Prostate gland (tissue), 2 donors: ENCODE results near the gene DUS4L.

ENCODE experiments used
- POLR2AphosphoS5 ChIP-seq: sonication (generic); formaldehyde crosslinking; IDR thresholded peaks from one replicate; pipeline ENCODE4 v1.6.1; 2017; ENCODE audit warnings: antibody characterized with exemption
- TF ChIP-seq, protein P1 (sequence below), 4 experiments: fragments of 200-600 bp in 2 of 4; fragments of 450-650 bp in 2 of 4; sonication (generic) in 2 of 4; IDR thresholded peaks; 1 replicate in 3 of 4; 2 replicates in 1 of 4; pipeline ENCODE4 v1.5.1; 2016 to 2019; ENCODE audit warnings: antibody characterized with exemption in 4 of 4, mild to moderate bottlenecking in 2 of 4, moderate library complexity in 2 of 4

DNA sequence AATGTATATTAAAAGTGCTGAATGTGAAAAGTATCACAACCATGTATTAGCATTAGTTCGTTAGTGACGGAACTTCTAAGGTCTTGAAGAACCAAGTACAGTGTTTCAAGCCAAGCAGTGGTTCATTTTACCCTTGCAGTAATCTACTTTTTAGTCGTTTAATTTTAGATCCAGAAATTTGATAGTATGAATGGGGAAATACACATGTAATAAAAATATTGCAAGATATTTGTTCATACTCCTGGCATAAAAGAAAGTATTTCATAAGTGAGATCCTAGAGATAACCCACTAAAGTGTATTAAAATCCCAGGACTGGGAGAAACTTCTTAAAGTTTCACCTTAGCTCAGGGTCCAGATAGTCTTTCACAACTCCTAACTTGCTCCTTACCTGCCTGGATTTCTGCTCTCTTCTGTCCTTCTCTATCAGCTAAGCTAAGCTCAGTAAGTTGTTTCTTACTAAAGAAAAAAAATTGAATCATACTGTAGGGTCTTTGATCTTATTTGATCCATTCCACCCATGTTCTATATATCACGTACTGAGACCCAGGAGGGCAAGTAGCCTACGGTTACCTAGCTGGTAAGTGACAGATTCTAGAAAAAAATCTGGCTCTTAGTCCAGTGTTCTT is 17.7 kb downstream of the DUS4L start:
- no peak for TF ChIP-seq POLR2AphosphoS5
- TF ChIP-seq, protein P1, sequence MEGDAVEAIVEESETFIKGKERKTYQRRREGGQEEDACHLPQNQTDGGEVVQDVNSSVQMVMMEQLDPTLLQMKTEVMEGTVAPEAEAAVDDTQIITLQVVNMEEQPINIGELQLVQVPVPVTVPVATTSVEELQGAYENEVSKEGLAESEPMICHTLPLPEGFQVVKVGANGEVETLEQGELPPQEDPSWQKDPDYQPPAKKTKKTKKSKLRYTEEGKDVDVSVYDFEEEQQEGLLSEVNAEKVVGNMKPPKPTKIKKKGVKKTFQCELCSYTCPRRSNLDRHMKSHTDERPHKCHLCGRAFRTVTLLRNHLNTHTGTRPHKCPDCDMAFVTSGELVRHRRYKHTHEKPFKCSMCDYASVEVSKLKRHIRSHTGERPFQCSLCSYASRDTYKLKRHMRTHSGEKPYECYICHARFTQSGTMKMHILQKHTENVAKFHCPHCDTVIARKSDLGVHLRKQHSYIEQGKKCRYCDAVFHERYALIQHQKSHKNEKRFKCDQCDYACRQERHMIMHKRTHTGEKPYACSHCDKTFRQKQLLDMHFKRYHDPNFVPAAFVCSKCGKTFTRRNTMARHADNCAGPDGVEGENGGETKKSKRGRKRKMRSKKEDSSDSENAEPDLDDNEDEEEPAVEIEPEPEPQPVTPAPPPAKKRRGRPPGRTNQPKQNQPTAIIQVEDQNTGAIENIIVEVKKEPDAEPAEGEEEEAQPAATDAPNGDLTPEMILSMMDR (IDR thresholded peaks at IDR 0.05): no peak
